ENCODE results near the gene AGAP1. TPM values are rescaled to one million over a fixed set of nuclear protein-coding genes. Genes with fewer than 3 reads are reported as not detected.
A peak's percentile ranks its signal among the peaks of the same experiment; 100 is the strongest.

Gene AGAP1
- polyA plus RNA-seq, 2 of the 4 experiments (the other 2 are of a cell fraction), result 20.2 to 21.9 TPM

GRCh38 chr2:235833971-235834620 lies 340.3 kb downstream of the AGAP1 start:
- FAIRE-seq, result no peak
- CTCF ChIA-PET, result no interaction called here
- ATAC-seq, result peak; percentile 79 to 81

GRCh38 chr2:235834781-235835180 lies 340.9 kb downstream of the AGAP1 start:
- POLR2A ChIA-PET, result no interaction called here
- no peaks in the 10 kb centered on the region for H3K9me3 ChIP-seq
- no peak overlapping the region for H3K4me2 ChIP-seq
- no peaks in the 10 kb centered on the region for H3K4me1 ChIP-seq
- CTCF ChIA-PET, result interaction anchor here (0.7 kb wide), 1 partner anchor 12 kb away, joined by 3 read pairs; no protein-coding TSS in a partner anchor
- WGBS (ENCODE audit: missing lambda C conversion rate), result 92% methylated on average over 16 of the region's 16 CpGs
- FAIRE-seq (no peak), DNase-seq (ENCODE audit: low read depth in 1 of 2, low spot score in 1 of 2) (no peak), ATAC-seq (no peak)
- TF ChIP-seq NPAS2 (CRISPR knock-in tag; IDR thresholded peaks at IDR 0.05; ENCODE audit: borderline replicate concordance) (no peak), NR3C1 (IDR thresholded peaks at IDR 0.05) (no peak), FOXS1 (CRISPR knock-in tag; IDR thresholded peaks at IDR 0.05) (no peak), HEYL (CRISPR knock-in tag; IDR thresholded peaks at IDR 0.05) (no peak), MYC (IDR thresholded peaks at IDR 0.05; ENCODE audit: borderline replicate concordance, low read length) (no peak), SREBF2 (IDR thresholded peaks at IDR 0.05) (no peak), ZFP36 (IDR thresholded peaks at IDR 0.05; ENCODE audit: borderline replicate concordance, partially characterized antibody) (no peak)
- TF ChIP-seq, protein P1, sequence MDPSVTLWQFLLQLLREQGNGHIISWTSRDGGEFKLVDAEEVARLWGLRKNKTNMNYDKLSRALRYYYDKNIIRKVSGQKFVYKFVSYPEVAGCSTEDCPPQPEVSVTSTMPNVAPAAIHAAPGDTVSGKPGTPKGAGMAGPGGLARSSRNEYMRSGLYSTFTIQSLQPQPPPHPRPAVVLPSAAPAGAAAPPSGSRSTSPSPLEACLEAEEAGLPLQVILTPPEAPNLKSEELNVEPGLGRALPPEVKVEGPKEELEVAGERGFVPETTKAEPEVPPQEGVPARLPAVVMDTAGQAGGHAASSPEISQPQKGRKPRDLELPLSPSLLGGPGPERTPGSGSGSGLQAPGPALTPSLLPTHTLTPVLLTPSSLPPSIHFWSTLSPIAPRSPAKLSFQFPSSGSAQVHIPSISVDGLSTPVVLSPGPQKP (IDR thresholded peaks at IDR 0.05; ENCODE audit: low read depth, low read length), result no peak
- H3K4me3 ChIP-seq, result no peak overlapping the region
- no peak overlapping the region for H3K27ac ChIP-seq

More at GRCh38 chr2:235833971-235834620, 340.3 kb downstream of the AGAP1 start:
- DNase-seq (ENCODE audit: low read depth in 1 of 2, low spot score in 1 of 2), result peak in 1 of 2 experiments; percentile 13
- Histone ChIP-seq H3K4me2 (no peak overlapping the region), H3K4me1 (no peaks in the 10 kb centered on the region), H3K27ac (no peak overlapping the region), H3K9me3 (no peaks in the 10 kb centered on the region), H3K4me3 (no peak overlapping the region)
- TF ChIP-seq USF2 (IDR thresholded peaks at IDR 0.05) (0 out of 2 replicates have a peak, but pooled peaks have one; percentile 29), MAZ (IDR thresholded peaks at IDR 0.05; ENCODE audit: borderline replicate concordance, low read depth, low read length) (no peak)
- POLR2A ChIA-PET, result interaction anchor here (0.6 kb wide), 1 partner anchor 679 kb away, joined by 4 read pairs; no protein-coding TSS in a partner anchor
- 90% methylated on average over 6 of the region's 11 CpGs for WGBS (ENCODE audit: missing lambda C conversion rate)

DNA sequence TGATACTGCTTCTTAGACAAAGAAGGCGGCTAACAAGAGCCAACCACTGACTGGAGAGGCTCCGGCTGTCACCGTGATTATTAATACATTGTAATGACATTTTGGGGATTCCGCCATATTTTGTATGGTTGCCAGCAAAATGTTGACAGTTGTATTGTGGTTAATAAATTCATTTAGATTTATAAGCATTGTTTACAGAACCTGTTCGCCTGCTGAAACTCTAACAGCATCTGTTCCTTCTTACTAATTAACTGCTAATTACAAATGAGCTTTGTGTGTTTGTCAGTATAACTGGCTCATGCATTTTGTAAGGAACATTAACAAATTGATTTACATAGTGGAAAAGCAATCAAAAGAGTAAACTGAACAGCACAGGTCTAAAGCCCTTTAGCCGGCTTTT lies 342.0 kb downstream of the AGAP1 start:
- no peaks in the 10 kb centered on the region for H3K9me3 ChIP-seq
- POLR2A ChIA-PET, result no interaction called here
- TF ChIP-seq CHD2 (IDR thresholded peaks at IDR 0.05; ENCODE audit: low read length, partially characterized antibody), result no peak
- no peak for TF ChIP-seq REST (IDR thresholded peaks at IDR 0.05)
- ATAC-seq (no peak), FAIRE-seq (no peak), DNase-seq (ENCODE audit: low read depth in 1 of 2, low spot score in 1 of 2) (no peak)
- H3K4me1 ChIP-seq, result no peaks in the 10 kb centered on the region
- CTCF ChIA-PET, result no interaction called here
- H3K4me2 ChIP-seq, result no peak overlapping the region
- no peak overlapping the region for H3K4me3 ChIP-seq
- WGBS (ENCODE audit: missing lambda C conversion rate), result 94% methylated on average over 6 of the region's 6 CpGs
- H3K27ac ChIP-seq, result no peak overlapping the region

DNA sequence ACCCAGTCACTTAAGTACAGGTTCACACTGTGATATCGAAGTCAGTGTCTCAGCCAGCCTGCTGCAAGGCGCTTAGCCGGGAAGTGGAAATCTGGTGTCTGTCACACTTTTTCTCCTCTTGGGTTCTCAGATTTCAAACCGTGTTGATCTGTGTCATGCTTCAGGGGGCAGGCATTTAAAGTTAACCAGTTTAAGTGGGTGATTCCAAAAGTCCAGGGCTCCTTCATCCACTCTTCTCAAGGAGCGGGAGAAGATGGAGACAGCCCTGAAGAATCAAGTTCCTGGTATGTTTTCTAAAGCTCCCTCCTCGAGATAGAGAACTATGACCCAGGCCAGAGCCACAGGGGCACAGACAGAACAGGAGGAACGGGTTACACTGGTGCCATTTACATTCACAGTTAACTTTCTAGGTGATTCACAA lies 342.7 kb downstream of the AGAP1 start:
- H3K4me2 ChIP-seq, result no peak overlapping the region
- no peak for TF ChIP-seq NR3C1 (IDR thresholded peaks at IDR 0.05)
- no peak for TF ChIP-seq POLR2A (IDR thresholded peaks at IDR 0.05; ENCODE audit: low read length)
- no peak for TF ChIP-seq MYC (IDR thresholded peaks at IDR 0.05; ENCODE audit: borderline replicate concordance, low read length)
- TF ChIP-seq GATA3 (IDR thresholded peaks at IDR 0.05; ENCODE audit: borderline replicate concordance), result no peak
- no peak for TF ChIP-seq HES2 (IDR thresholded peaks at IDR 0.05)
- TF ChIP-seq CHD2 (IDR thresholded peaks at IDR 0.05; ENCODE audit: low read length, partially characterized antibody), result no peak
- TF ChIP-seq, protein P2, sequence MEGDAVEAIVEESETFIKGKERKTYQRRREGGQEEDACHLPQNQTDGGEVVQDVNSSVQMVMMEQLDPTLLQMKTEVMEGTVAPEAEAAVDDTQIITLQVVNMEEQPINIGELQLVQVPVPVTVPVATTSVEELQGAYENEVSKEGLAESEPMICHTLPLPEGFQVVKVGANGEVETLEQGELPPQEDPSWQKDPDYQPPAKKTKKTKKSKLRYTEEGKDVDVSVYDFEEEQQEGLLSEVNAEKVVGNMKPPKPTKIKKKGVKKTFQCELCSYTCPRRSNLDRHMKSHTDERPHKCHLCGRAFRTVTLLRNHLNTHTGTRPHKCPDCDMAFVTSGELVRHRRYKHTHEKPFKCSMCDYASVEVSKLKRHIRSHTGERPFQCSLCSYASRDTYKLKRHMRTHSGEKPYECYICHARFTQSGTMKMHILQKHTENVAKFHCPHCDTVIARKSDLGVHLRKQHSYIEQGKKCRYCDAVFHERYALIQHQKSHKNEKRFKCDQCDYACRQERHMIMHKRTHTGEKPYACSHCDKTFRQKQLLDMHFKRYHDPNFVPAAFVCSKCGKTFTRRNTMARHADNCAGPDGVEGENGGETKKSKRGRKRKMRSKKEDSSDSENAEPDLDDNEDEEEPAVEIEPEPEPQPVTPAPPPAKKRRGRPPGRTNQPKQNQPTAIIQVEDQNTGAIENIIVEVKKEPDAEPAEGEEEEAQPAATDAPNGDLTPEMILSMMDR (IDR thresholded peaks at IDR 0.05), result no peak
- TF ChIP-seq SMC3 (IDR thresholded peaks at IDR 0.05), result no peak
- no peak for TF ChIP-seq RCOR1 (IDR thresholded peaks at IDR 0.05; ENCODE audit: low read depth, low read length)
- H3K4me1 ChIP-seq, result no peaks in the 10 kb centered on the region
- no peak overlapping the region for H3K27ac ChIP-seq
- no peak overlapping the region for H3K4me3 ChIP-seq
- DNase-seq (ENCODE audit: low read depth in 1 of 2, low spot score in 1 of 2), result no peak
- H3K9me3 ChIP-seq, result no peaks in the 10 kb centered on the region
- ATAC-seq, result no peak
- CTCF ChIA-PET, result no interaction called here
- WGBS (ENCODE audit: missing lambda C conversion rate), result 90% methylated on average over 7 of the region's 7 CpGs
- POLR2A ChIA-PET, result no interaction called here
- no peak for FAIRE-seq

Measured in A549 (cell line).